ENCODE measurements around the gene NANP. TPM values are rescaled to one million over a fixed set of nuclear protein-coding genes. Genes with fewer than 3 reads are reported as not detected.

The NANP gene
- total and polyA plus RNA-seq, 9 of the 15 experiments (the other 6 are each of a cell fraction or from before 2014, with no cell fraction given), result 5.4 to 8.4 (median 6.9) TPM

- TF ChIP-seq ZNF449 (CRISPR knock-in tag; IDR thresholded peaks at IDR 0.05) (no peak), GTF3C2 (IDR thresholded peaks at IDR 0.05; ENCODE audit: borderline replicate concordance, extremely low read depth, insufficient read length) (no peak), ZNF717 (CRISPR knock-in tag; IDR thresholded peaks at IDR 0.05) (no peak), RBM34 (IDR thresholded peaks at IDR 0.05; ENCODE audit: borderline replicate concordance, insufficient read depth, low read length) (no peak), MBD1 (CRISPR knock-in tag; IDR thresholded peaks at IDR 0.05) (no peak), HNRNPH1 (optimal IDR thresholded peaks at IDR 0.05; ENCODE audit: low read depth, low read length) (no peak), CREB5 (CRISPR knock-in tag; IDR thresholded peaks at IDR 0.05) (no peak), TFE3 (CRISPR knock-in tag; IDR thresholded peaks at IDR 0.05) (no peak), PHF20 (IDR thresholded peaks at IDR 0.05; ENCODE audit: partially characterized antibody) (peak; percentile 68), KAT7 (CRISPR knock-in tag; IDR thresholded peaks at IDR 0.05; ENCODE audit: borderline replicate concordance) (no peak; the same call in 1 of the 2 replicates), ZNF79 (CRISPR knock-in tag; IDR thresholded peaks at IDR 0.05; ENCODE audit: low read depth) (no peak), RBM15 (IDR thresholded peaks at IDR 0.05; ENCODE audit: insufficient read depth, low read length) (no peak), ZKSCAN1 (IDR thresholded peaks at IDR 0.05; ENCODE audit: low read depth, low read length) (peak; percentile 57; the same call in 1 of the 2 replicates), CTCF (IDR thresholded peaks at IDR 0.05 in 2 of 3, conservative IDR thresholded peaks at IDR 0.05 in 1 of 3; ENCODE audit: insufficient read depth in 2 of 3, low read depth in 1 of 3, low read length in 3 of 3) (peak in 1 of 3 experiments; percentile 7; a peak in 2 of 6 replicates), HNRNPUL1 (IDR thresholded peaks at IDR 0.05; ENCODE audit: low read length) (no peak)
Observed at GRCh38 chr20:25623736-25624499, at the start of gene NANP (continued).
